ENCODE data around the gene DNAAF5.
"Not testable (repeated sequence)": the region's sequence is repeated elsewhere in the genome, so short reads cannot be mapped to it uniquely, and the experiment has no call there.

The DNAAF5 gene

DNA sequence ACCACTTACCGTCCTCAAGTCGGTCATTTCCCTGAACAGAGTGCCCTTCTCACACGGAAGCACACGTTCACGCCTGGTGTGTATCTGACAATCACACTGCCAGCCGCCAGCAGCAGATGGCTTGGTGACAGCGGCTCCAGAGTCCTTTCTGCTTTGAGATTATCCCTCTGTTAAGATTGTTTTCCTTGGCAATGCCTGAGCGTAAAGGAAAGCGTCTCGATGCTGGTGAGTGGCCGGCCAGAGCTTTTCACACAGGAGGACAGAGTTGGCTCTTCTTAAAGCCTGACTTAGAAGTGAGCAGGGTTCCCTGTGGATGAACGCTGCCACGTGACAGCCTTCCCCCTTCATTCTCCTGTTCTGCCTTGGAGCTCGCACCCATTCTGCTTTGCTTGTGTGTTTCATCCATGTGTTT lies 22.6 kb downstream of the DNAAF5 start:
- Histone ChIP-seq H3K36me3 (peaks cover 0 to 50% (median 27%) of the 10 kb centered on the region in 3 donors), H3K27ac (no peak overlapping the region), H3K4me1 (peaks cover 0 to 14% (median 7%) of the 10 kb centered on the region in 4 donors), H3K9me3 (no peaks in the 10 kb centered on the region), H3K4me3 (no peak overlapping the region), H3K27me3 (no peaks in the 10 kb centered on the region)
- intact Hi-C loops (cut with DNase I; ENCODE audit: low total_unique reads) = no loop called here
- TF ChIP-seq, protein P1, sequence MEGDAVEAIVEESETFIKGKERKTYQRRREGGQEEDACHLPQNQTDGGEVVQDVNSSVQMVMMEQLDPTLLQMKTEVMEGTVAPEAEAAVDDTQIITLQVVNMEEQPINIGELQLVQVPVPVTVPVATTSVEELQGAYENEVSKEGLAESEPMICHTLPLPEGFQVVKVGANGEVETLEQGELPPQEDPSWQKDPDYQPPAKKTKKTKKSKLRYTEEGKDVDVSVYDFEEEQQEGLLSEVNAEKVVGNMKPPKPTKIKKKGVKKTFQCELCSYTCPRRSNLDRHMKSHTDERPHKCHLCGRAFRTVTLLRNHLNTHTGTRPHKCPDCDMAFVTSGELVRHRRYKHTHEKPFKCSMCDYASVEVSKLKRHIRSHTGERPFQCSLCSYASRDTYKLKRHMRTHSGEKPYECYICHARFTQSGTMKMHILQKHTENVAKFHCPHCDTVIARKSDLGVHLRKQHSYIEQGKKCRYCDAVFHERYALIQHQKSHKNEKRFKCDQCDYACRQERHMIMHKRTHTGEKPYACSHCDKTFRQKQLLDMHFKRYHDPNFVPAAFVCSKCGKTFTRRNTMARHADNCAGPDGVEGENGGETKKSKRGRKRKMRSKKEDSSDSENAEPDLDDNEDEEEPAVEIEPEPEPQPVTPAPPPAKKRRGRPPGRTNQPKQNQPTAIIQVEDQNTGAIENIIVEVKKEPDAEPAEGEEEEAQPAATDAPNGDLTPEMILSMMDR (IDR thresholded peaks at IDR 0.05) = no peak
- DNase-seq = peak in 1 of 2 donors; percentile 63

DNA sequence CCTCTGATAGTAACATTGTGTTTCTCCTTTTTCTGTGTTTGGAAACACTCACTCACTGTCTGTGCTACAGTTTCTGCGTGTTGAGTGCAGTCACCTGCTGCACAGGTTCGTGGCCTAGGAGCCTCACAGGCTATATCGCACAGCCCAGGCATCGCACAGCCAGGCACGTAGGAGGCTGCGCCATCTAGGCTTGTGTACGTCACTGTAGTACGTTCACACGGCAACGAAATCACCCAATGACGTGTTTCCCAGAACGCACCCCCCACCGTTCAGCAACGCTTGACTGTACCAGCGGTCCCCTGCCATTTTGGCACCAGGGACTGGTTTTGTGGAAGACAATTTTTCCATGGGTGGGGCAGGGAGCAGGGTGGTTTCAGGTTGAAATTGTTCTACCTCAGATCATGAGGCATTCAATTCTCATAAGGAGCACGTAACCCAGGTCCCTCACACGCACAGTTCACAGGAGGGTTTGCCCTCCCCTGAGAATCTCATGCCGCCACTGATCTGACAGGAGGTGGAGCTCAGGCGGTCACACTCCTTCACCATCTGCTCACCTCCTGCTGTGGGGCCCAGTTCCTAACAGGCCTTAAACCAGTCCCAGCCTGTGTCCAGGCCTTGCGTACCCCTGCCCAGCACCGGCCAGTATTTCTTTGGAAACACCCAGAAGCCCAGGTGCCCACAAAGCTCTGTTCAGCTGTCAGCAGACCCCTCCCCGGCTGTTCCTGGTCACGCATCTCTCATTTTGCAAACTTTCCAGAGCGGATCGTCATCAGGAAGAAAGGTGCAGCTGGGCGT lies 23.8 kb downstream of the DNAAF5 start:
- intact Hi-C loops (cut with DNase I; ENCODE audit: low total_unique reads) = no loop called here
- TF ChIP-seq, protein P1 (IDR thresholded peaks at IDR 0.05) = no peak
- H3K36me3 ChIP-seq = peaks cover 11 to 53% (median 31%) of the 10 kb centered on the region in 3 donors
- no peaks in the 10 kb centered on the region for H3K27me3 ChIP-seq
- H3K4me1 ChIP-seq = peaks cover 0 to 14% (median 7%) of the 10 kb centered on the region in 4 donors
- DNase-seq = peak in 1 of 2 donors; percentile 41
- no peak overlapping the region for H3K4me3 ChIP-seq
- no peaks in the 10 kb centered on the region for H3K9me3 ChIP-seq
- H3K27ac ChIP-seq = no peak overlapping the region

DNA sequence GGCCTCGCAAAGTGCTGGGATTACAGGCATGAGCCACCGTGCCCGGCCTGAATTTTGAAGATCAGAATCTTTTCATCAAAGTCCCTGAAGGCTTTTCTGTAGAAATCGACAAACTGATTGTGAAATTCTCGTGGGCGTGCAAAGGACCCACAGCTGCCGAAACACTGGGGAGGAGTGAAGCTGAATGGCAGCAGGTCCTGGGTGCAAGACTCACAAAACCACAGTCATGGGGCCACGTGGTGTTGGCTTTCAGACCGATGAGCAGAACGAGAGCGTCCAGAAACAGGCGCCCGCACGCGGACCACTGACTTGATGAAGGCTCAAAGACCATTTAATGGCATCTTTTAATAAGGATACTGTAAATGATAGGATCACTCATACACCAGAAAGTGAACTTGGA lies 25.3 kb downstream of the DNAAF5 start:
- H3K4me3 ChIP-seq = no peak overlapping the region
- no peaks in the 10 kb centered on the region for H3K27me3 ChIP-seq
- no peak overlapping the region for H3K27ac ChIP-seq
- peak in 1 of 2 donors; percentile 34 for DNase-seq
- H3K9me3 ChIP-seq = no peaks in the 10 kb centered on the region
- intact Hi-C loops (cut with DNase I; ENCODE audit: low total_unique reads) = no loop called here
- TF ChIP-seq, protein P1 (IDR thresholded peaks at IDR 0.05) = no peak
- peaks cover 19 to 63% (median 35%) of the 10 kb centered on the region in 3 donors for H3K36me3 ChIP-seq
- peaks cover 0 to 14% (median 7%) of the 10 kb centered on the region in 4 donors for H3K4me1 ChIP-seq

DNA sequence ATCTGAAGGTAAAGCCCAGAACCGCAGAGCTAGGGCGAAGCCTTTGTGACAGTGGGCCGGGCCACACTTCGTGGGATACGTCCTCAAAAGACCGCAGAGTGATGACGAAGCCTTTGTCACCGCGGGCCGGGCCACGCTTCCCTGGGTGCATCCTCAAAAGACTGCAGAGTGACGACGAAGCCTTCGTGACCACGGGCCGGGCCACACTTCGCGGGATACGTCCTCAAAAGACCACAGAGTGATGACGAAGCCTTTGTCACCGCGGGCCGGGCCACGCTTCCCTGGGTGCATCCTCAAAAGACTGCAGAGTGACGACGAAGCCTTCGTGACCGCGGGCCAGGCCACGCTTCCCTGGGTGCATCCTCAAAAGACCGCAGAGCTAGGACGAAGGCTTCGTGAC lies 25.8 kb downstream of the DNAAF5 start:
- H3K27me3 ChIP-seq; intact Hi-C loops (cut with DNase I; ENCODE audit: low total_unique reads); H3K9me3 ChIP-seq; H3K4me3 ChIP-seq; H3K27ac ChIP-seq: not testable (repeated sequence)
- Histone ChIP-seq H3K36me3 (peaks cover 24 to 67% (median 39%) of the 10 kb centered on the region in 3 donors), H3K4me1 (peaks cover 0 to 14% (median 7%) of the 10 kb centered on the region in 4 donors)
- peak in 1 of 2 donors; percentile 43 for DNase-seq

DNA sequence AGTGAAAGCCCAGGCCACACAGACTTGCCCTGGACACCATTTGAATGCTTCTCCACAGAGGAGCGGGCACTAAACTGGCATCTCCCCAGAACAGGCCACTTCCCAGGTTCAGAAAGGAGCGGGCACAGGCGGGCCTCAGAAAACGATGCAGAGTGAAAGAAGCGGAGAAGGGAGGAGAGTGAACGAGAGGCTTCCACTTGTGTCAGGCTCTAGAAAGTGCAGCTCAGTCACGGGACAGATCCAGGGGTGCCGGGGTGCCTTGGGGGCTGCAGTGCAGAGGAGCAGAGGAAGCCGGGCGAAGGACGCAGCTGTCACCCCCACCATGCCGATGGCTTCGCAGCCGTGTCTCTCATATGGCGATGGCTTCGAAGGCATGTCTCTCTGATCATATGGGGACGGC lies 26.7 kb downstream of the DNAAF5 start:
- no peak overlapping the region for H3K27ac ChIP-seq
- H3K36me3 ChIP-seq = peaks cover 33 to 77% (median 48%) of the 10 kb centered on the region in 3 donors
- H3K27me3 ChIP-seq = no peaks in the 10 kb centered on the region
- peaks cover 0 to 14% (median 7%) of the 10 kb centered on the region in 4 donors for H3K4me1 ChIP-seq
- intact Hi-C loops (cut with DNase I; ENCODE audit: low total_unique reads) = no loop called here
- peak in 1 of 2 donors; percentile 53 for DNase-seq
- H3K9me3 ChIP-seq = no peaks in the 10 kb centered on the region
- H3K4me3 ChIP-seq = no peak overlapping the region
- TF ChIP-seq, protein P1 (IDR thresholded peaks at IDR 0.05) = no peak
